B cell (primary cell): ENCODE results near the gene NMNAT2. TPM values are rescaled to one million over a fixed set of nuclear protein-coding genes. Genes with fewer than 3 reads are reported as not detected.

ENCODE experiments used
- ATAC-seq: fragments of 200-7000 bp; cut with Tn5 transposase; one replicate; pipeline ENCODE4 v1.10.0; 2021; ENCODE audit warnings: low read depth, mild to moderate bottlenecking, moderate number of reproducible peaks, moderate library complexity
- CTCF ChIA-PET: fragments of 350-600 bp; sonication (Branson Sonifier 250); formaldehyde crosslinking; loops from one replicate; lab custom pipeline; 2021; ENCODE audit warnings: antibody characterized with exemption, inconsistent platforms; lab: Charles Lee
- POLR2A ChIA-PET: fragments of 350-600 bp; sonication (Branson Sonifier 250); formaldehyde crosslinking; loops from one replicate; lab custom pipeline; 2021; ENCODE audit warnings: antibody characterized with exemption; lab: Charles Lee
- DNase-seq: peaks from one replicate; pipeline ENCODE4 v3.0.0; 2013
- H2AFZ ChIP-seq: 2 replicates; pipeline ENCODE4 v1.6.1; 2012; ENCODE audit warnings: mild to moderate bottlenecking, low read depth, low read length; ENCODE audit not compliant: insufficient read depth, poor library complexity, severe bottlenecking
- H3K27ac ChIP-seq, 2 donors: 1 replicate in 1 of 2; 2 replicates in 1 of 2; pipeline ENCODE4 v1.5.1; 2012 to 2013; ENCODE audit warnings: low read length in 2 of 2, mild to moderate bottlenecking in 2 of 2, moderate library complexity in 1 of 2
- H3K27me3 ChIP-seq, 4 experiments: fragments of 200-600 bp in 1 of 4; sonication (generic) in 1 of 4; replicated peaks in 1 of 4; 1 replicate in 2 of 4; 2 replicates in 2 of 4; pipeline versions ENCODE4 v1.6.1 to v1.7.0; 2013 to 2016; ENCODE audit warnings: low read length in 3 of 4, mild to moderate bottlenecking in 2 of 4, mixed read lengths in 1 of 4, moderate library complexity in 1 of 4; ENCODE audit not compliant: insufficient read depth in 4 of 4, control insufficient read depth in 3 of 4; ENCODE audit errors: control extremely low read depth in 1 of 4
- H3K36me3 ChIP-seq, 2 experiments: replicated peaks in 1 of 2; 1 replicate in 1 of 2; 2 replicates in 1 of 2; pipeline versions ENCODE4 v1.6.1 to v1.7.1; 2013; ENCODE audit warnings: low read length in 1 of 2; ENCODE audit not compliant: insufficient read depth in 2 of 2, control insufficient read depth in 1 of 2; ENCODE audit errors: control extremely low read depth in 1 of 2, extremely low read depth in 1 of 2
- H3K4me1 ChIP-seq, 2 donors: fragments of 200-600 bp in 1 of 2; sonication (generic) in 1 of 2; 1 replicate in 1 of 2; 2 replicates in 1 of 2; pipeline versions ENCODE4 v1.5.1 to v1.6.1; 2013 to 2017; ENCODE audit warnings: low read length in 2 of 2; ENCODE audit not compliant: control insufficient read depth in 2 of 2, insufficient read depth in 2 of 2
- H3K4me2 ChIP-seq: replicated peaks from 2 replicates; pipeline ENCODE3; 2012; ENCODE audit warnings: mild to moderate bottlenecking, low read depth, low read length; ENCODE audit not compliant: poor library complexity, severe bottlenecking
- H3K4me3 ChIP-seq, 5 experiments: fragments of 200-600 bp in 1 of 5; sonication (generic) in 1 of 5; 1 replicate in 3 of 5; 2 replicates in 2 of 5; pipeline versions ENCODE4 v1.5.1 to v1.7.0; 2011 to 2016; ENCODE audit warnings: low read length in 4 of 5, mild to moderate bottlenecking in 4 of 5, low read depth in 2 of 5, control low read depth in 1 of 5, moderate library complexity in 1 of 5; ENCODE audit not compliant: insufficient read depth in 1 of 5; ENCODE audit errors: control extremely low read depth in 1 of 5, extremely low read depth in 1 of 5
- H3K79me2 ChIP-seq: fragments of 200-600 bp; sonication (generic); one replicate; pipeline ENCODE4 v1.6.0; 2016; ENCODE audit warnings: low read length; ENCODE audit not compliant: control insufficient read depth, insufficient read depth
- H3K9ac ChIP-seq: fragments of 200-600 bp; sonication (generic); 2 replicates; pipeline ENCODE4 v1.6.1; 2017; ENCODE audit warnings: mild to moderate bottlenecking, low read length, moderate library complexity
- H3K9me3 ChIP-seq, 3 donors: one replicate each; pipeline versions ENCODE4 v1.6.1 to v1.7.1; 2013; ENCODE audit warnings: low read length in 2 of 3; ENCODE audit not compliant: control insufficient read depth in 2 of 3, insufficient read depth in 1 of 3; ENCODE audit errors: control extremely low read depth in 1 of 3
- H4K20me1 ChIP-seq: 2 replicates; pipeline ENCODE4 v1.6.0; 2012; ENCODE audit warnings: mild to moderate bottlenecking, low read length; ENCODE audit not compliant: insufficient read depth, control insufficient read depth, poor library complexity, severe bottlenecking
- H3K27ac Mint-ChIP-seq: one replicate; pipeline ENCODE4 v1.8.0; 2021; ENCODE audit warnings: mixed read lengths
- H3K27me3 Mint-ChIP-seq: one replicate; pipeline ENCODE4 v1.8.0; 2021; ENCODE audit warnings: mixed read lengths
- H3K4me1 Mint-ChIP-seq: one replicate; pipeline ENCODE4 v1.8.0; 2021; ENCODE audit warnings: mixed read lengths
- H3K4me3 Mint-ChIP-seq: one replicate; pipeline ENCODE4 v1.8.0; 2021; ENCODE audit warnings: mixed read lengths
- H3K9me3 Mint-ChIP-seq: one replicate; pipeline ENCODE4 v1.8.0; 2022; ENCODE audit warnings: mixed read lengths; ENCODE audit not compliant: insufficient read depth
- EZH2 ChIP-seq: IDR thresholded peaks from 2 replicates; pipeline ENCODE4 v1.6.1; 2012; ENCODE audit warnings: borderline replicate concordance, low read depth, mild to moderate bottlenecking, moderate library complexity, low read length; ENCODE audit not compliant: insufficient read depth, poor library complexity, severe bottlenecking
- WGBS: methylation state at CpG from one replicate; pipeline ENCODE4 v1.1.5; 2013; ENCODE audit warnings: missing lambda C conversion rate; ENCODE audit not compliant: insufficient coverage; 5-methylcytosine and 5-hydroxymethylcytosine counted together
- intact Hi-C: fragments of 100-400 bp; cut with micrococcal nuclease; formaldehyde crosslinking; loops from one replicate; pipeline ENCODE4 v1.10.0; 2022
- polyA plus RNA-seq: library from polyadenylated mRNA; depleted of rRNA; stranded (reverse); fragments of >200 nt; gene quantifications from 2 replicates; pipeline ENCODE4 v1.2.3, GENCODE V29; 2012
- total RNA-seq, 2 donors: library from RNA; stranded (reverse); fragments of 120-200 nt in 1 of 2; gene quantifications; 1 replicate in 1 of 2; 2 replicates in 1 of 2; pipeline versions ENCODE4 v1.2.3 to v1.2.4, GENCODE V29; 2013 to 2022
- TF ChIP-seq, protein P1 (sequence below): fragments of 200-600 bp; IDR thresholded peaks from one replicate; pipeline ENCODE4 v1.8.0; 2022; ENCODE audit warnings: antibody characterized with exemption, mild to moderate bottlenecking

NMNAT2 gene
- total and polyA plus RNA-seq, 2 donors (not counting 1 experiment from before 2014, with no cell fraction given): not detected

- POLR2A ChIA-PET: no interaction called here
- Histone ChIP-seq H3K27me3 (peaks cover 0 to 6% (median 0%) of the 10 kb centered on the region in 4 experiments), H3K4me1 (no peaks in the 10 kb centered on the region), H3K9ac (no peak overlapping the region), H2AFZ (no peak overlapping the region), H4K20me1 (no peaks in the 10 kb centered on the region), H3K36me3 (no peaks in the 10 kb centered on the region), H3K4me3 (no peak overlapping the region), H3K9me3 (no peaks in the 10 kb centered on the region), H3K27ac (no peak overlapping the region), H3K4me2 (no peak overlapping the region), H3K79me2 (no peaks in the 10 kb centered on the region)
- CTCF ChIA-PET: no interaction called here
- 100% methylated on average over 1 of the region's 2 CpGs for WGBS
- no peak for TF ChIP-seq EZH2
- TF ChIP-seq, protein P1, sequence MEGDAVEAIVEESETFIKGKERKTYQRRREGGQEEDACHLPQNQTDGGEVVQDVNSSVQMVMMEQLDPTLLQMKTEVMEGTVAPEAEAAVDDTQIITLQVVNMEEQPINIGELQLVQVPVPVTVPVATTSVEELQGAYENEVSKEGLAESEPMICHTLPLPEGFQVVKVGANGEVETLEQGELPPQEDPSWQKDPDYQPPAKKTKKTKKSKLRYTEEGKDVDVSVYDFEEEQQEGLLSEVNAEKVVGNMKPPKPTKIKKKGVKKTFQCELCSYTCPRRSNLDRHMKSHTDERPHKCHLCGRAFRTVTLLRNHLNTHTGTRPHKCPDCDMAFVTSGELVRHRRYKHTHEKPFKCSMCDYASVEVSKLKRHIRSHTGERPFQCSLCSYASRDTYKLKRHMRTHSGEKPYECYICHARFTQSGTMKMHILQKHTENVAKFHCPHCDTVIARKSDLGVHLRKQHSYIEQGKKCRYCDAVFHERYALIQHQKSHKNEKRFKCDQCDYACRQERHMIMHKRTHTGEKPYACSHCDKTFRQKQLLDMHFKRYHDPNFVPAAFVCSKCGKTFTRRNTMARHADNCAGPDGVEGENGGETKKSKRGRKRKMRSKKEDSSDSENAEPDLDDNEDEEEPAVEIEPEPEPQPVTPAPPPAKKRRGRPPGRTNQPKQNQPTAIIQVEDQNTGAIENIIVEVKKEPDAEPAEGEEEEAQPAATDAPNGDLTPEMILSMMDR: no peak
- intact Hi-C loops: no loop called here
- Mint-ChIP-seq H3K27ac (no peak overlapping the region), H3K4me3 (no peak overlapping the region), H3K27me3 (peaks cover 10% of the 10 kb centered on the region), H3K9me3 (no peaks in the 10 kb centered on the region), H3K4me1 (peaks cover 6% of the 10 kb centered on the region)
- ATAC-seq (no peak), DNase-seq (no peak)
Measured at GRCh38 chr1:183230413-183230812, 187.8 kb downstream of the NMNAT2 start.

GRCh38 chr1:183228347-183229220 lies 189.6 kb downstream of the NMNAT2 start:
- H3K79me2 ChIP-seq: no peaks in the 10 kb centered on the region
- WGBS: 97% methylated on average over 10 of the region's 13 CpGs
- ATAC-seq (no peak), DNase-seq (no peak)
- no peak overlapping the region for H3K9ac ChIP-seq
- no peaks in the 10 kb centered on the region for H4K20me1 ChIP-seq
- H3K4me1 ChIP-seq: no peaks in the 10 kb centered on the region
- H3K4me2 ChIP-seq: no peak overlapping the region
- H3K27ac ChIP-seq: no peak overlapping the region
- CTCF ChIA-PET: interaction anchor here (0.7 to 3.0 kb wide), 6 partner anchors 10 to 266 kb away, joined by 3 to 45 read pairs (median 4); no protein-coding TSS in a partner anchor
- Mint-ChIP-seq H3K4me3 (no peak overlapping the region), H3K27me3 (peaks cover 5% of the 10 kb centered on the region), H3K4me1 (peaks cover 5% of the 10 kb centered on the region), H3K9me3 (no peaks in the 10 kb centered on the region), H3K27ac (no peak overlapping the region)
- POLR2A ChIA-PET: interaction anchor here (0.7 kb wide), 1 partner anchor 231 kb away, joined by 9 read pairs; no protein-coding TSS in a partner anchor
- no peak overlapping the region for H2AFZ ChIP-seq
- TF ChIP-seq EZH2: no peak
- TF ChIP-seq, protein P1: no peak
- no peaks in the 10 kb centered on the region for H3K9me3 ChIP-seq
- H3K27me3 ChIP-seq: no peaks in the 10 kb centered on the region
- H3K36me3 ChIP-seq: no peaks in the 10 kb centered on the region
- no peak overlapping the region for H3K4me3 ChIP-seq
- intact Hi-C loops: loop anchor here (1.0 kb wide), 1 partner anchor 266 kb away; no protein-coding TSS in a partner anchor
